Adipose tissue (tissue), 3 donors: ENCODE results near the gene SMARCA4. TPM values are rescaled to one million over a fixed set of nuclear protein-coding genes. Genes with fewer than 3 reads are reported as not detected.
"Not testable (repeated sequence)": the region's sequence is repeated elsewhere in the genome, so short reads cannot be mapped to it uniquely, and the experiment has no call there.

ENCODE experiments used
- H3K27ac ChIP-seq: one replicate; pipeline ENCODE4 v1.5.1; 2013; ENCODE audit warnings: low read depth, low read length
- WGBS, 3 donors: extraction: QIAGEN DNeasy Blood & Tissue Kit; methylation state at CpG; one replicate each; pipeline ENCODE4 v1.1.7; 2013; 5-methylcytosine and 5-hydroxymethylcytosine counted together
- polyA plus RNA-seq, 3 donors: library from polyadenylated mRNA; stranded (reverse); fragments of 200-250 nt; gene quantifications; one replicate each; pipeline ENCODE4 v1.2.3, GENCODE V29; 2013
- donor health status: healthy with polysubstance abuse.
- donor health status: Bipolar disorder and iron deficiency.
- donor health status: healthy.

SMARCA4 gene
- polyA plus RNA-seq, 3 donors: 22.5 to 42.5 (median 37.7) TPM

DNA sequence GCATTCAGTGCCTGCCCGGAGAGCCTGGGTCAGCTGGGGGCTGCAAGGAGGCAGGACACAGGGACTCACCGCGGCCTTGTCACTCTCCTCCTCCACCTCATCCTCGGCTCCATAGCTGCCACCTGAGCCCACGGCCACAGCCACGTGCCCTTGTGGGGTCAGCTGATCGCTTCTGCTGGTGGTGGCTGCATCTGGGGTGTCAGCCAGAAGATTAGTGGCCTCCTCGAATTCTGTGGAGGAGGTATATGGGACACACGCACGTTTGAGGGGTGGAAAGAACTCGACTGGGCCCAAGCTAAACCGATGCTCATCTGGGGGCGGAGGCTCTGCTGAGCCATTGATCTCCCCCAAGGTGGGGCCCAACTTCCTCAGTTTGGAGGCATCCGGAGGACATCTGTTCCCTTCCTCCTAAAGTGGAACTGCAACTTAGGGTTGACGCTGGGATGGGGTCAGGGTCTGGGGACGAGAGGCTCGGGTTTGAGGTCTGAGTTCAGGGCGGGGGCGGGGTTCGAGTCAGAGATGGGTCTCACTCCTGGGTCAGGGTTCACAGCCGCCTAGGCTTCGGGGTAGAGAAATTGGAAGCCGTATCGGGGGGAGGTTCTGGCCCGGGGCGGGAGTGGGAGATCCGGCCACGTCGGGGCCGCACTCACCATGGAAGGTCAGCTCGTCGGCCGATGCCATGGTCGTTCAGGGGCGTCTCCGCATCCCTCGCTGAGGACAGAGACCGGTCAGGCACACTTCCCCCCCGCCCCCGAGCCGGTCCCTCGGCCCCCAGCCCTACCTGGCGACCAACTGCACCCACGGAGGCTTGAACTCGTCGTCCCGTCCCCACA, 32.9 kb upstream of the SMARCA4 start:
- 4 to 8% (median 8%) methylated on average over 38 to 47 of the region's 47 CpGs for WGBS, 3 donors
- no peak overlapping the region for H3K27ac ChIP-seq

DNA sequence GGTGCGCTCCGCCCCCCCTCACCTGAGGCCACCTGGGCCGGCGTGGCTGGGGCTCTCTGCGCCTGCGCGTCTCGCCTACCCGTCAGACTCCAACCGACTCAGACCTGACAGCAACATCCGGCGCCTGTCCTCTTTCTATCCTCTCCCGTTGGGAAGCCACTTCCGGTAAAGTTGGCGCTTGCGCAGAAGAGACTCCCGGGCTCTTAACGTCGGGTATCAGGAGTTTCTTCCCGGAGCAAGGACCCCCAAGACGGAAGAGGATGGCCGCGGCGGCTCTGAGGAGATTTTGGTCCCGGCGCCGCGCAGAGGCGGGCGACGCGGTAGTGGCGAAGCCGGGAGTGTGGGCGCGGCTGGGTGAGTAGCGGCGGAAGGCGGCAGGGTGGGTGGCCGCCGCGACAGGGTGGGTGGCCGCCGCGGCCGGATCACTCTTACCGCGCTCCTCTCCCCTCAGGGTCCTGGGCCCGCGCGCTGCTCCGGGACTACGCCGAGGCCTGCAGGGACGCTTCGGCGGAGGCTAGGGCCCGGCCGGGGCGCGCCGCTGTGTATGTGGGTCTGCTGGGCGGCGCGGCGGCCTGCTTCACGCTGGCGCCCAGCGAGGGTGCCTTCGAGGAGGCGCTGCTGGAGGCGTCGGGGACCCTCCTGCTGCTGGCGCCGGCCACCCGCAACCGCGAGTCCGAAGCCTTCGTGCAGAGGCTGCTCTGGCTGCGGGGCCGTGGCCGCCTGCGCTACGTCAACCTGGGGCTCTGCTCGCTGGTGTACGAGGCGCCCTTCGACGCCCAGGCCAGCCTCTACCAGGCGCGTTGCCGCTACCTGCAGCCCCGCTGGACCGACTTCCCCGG, 32.0 kb upstream of the SMARCA4 start, which contains the start of the genes TIMM29 and YIPF2:
Gene TIMM29 (plus strand): TSS at position 249 of the 839 bp plus-strand sequence. CDS start 12 bp downstream, at position 261.
Gene YIPF2 (minus strand): TSS at position 77 of the 839 bp plus-strand sequence. CDS start 229 bp downstream, outside the sequence.
- 0 to 1% (median 1%) methylated on average over 52 to 96 of the region's 96 CpGs for WGBS, 3 donors

DNA sequence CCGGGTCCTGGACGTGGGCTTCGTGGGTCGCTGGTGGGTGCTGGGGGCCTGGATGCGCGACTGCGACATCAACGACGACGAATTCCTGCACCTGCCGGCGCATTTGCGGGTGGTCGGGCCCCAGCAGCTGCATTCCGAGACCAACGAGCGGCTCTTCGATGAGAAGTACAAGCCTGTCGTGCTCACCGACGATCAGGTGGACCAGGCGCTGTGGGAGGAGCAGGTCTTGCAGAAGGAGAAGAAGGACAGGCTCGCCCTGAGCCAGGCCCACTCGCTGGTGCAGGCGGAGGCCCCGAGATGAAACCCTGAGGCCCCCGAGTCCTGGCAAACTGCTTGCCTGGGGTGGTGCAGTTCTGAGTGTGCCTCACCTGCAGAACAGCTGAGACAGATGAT, 31.4 kb upstream of the SMARCA4 start:
- WGBS, 3 donors: 1 to 10% (median 10%) methylated on average over 26 to 27 of the region's 27 CpGs

More for the DNA sequence above, 32.0 kb upstream of the SMARCA4 start, which contains the start of the genes TIMM29 and YIPF2:
- no peak within 1 kb of the TSS for H3K27ac ChIP-seq

DNA sequence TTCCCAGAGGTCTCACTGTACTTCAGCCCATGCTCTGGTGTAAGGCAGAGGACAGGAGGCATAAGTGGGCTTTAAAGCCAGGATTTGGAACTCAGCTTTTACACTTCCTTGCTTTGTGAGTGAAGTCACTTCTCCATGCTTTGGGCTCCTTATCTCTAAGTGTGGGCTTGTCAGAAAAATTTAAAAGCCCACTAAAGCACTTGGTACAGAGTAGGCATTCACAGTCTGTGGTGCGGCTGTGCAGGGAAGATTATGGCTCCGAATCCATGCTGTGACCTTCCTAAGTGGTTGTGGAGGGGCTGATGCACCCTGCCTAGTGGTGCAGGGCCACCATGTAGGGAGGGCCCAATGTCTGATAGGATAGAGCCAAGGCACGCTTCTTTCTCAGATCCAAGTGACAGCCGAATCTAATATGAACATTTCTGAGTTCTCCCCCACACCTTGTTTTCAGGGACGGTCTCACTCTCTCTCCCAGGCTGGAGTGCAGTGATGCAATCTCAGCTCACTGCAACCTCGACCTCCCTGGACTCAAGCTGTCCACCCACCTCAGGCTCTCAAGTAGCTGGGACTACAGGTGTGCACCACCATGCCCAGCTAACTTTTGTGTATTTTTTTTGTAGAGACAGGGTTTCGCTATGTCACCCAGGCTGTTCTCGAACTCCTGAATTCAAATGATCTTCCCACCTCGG, 25.3 kb upstream of the SMARCA4 start:
- WGBS, 3 donors: 87 to 90% (median 89%) methylated on average over 9 of the region's 9 CpGs
- H3K27ac ChIP-seq: no peak overlapping the region

More for the DNA sequence above, 31.4 kb upstream of the SMARCA4 start:
- H3K27ac ChIP-seq: no peak overlapping the region

DNA sequence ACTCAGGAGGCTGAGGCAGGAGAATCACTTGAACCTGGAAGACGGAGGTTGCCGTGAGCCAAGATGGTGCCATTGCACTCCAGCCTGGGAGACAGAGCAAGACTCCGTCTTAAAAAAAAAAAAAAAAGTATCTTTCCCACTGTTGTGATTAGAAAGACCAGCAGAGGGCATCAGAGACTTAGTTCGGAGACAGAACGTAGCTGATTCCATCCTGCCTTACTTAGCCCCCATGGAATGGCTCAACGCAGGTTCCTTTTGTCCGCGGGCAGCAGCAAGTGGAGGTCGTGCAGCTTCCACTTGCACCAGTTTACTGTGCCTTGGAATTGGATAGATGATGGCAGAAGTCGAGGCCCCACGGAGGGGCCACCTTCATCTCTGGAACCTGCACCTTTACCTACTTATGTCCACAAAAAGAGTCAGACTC, 24.2 kb upstream of the SMARCA4 start:
- no peak overlapping the region for H3K27ac ChIP-seq
- WGBS, 3 donors: 2 to 5% (median 4%) methylated on average over 10 to 11 of the region's 11 CpGs

DNA sequence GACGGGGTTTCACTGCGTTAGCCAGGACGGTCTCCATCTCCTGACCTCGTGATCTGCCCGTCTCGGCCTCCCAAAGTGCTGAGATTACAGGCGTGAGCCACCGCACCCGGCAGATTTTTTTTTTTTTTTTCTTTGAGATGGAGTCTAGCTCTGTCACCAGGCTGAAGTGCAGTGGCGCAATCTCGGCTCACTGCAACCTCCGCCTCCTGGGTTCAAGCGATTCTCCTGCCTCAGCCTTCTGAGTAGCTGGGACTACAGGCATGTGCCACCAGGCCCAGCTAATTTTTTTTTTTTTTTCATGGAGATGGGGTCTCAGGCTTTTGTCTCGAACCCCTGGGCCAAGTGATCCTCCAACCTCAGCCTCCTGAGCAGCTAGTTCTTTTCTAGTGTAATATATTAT, 19.2 kb upstream of the SMARCA4 start:
- not testable (repeated sequence) for H3K27ac ChIP-seq
- WGBS, 3 donors: 71 to 77% (median 76%) methylated on average over 12 to 14 of the region's 14 CpGs

DNA sequence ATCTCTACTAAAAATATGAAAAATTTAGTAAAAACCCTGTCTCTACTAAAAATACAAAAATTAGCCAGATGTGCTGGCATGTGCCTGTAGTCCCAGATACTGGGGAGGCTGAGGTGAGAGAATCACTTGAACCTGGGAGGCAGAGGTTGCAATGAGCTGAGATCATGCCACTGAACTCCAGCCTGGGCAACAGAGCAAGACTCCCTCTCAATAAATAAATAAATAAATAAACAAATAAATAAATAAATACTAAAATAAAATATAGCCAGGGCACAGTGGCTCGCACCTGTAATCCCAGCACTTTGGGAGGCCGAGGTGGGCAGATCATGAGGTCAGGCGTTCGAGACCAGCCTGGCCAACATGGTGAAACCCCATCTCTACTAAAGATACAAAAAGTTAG, 17.4 kb upstream of the SMARCA4 start:
- WGBS, 3 donors: 83 to 94% (median 84%) methylated on average over 4 of the region's 4 CpGs
- H3K27ac ChIP-seq: not testable (repeated sequence)

DNA sequence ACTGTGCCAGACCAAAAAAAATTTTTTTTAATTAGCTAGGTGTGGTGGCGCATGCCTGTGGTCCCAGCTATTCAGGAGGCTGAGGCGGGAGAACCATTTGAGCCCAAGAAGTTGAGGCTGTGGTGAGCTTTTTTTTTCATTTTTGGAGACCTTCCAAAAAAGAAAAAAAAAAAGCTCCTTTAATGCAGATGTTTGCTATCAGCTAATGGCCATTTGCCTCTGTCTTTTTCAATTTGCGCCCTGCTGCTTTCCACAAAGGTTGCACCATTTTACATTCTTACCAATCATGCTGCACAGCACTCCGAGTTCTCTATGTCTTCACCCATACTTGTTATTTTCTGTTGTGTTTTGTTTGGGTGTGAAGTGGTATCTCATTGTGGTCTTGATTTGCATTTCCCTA, 15.6 kb upstream of the SMARCA4 start:
- 92 to 97% (median 93%) methylated on average over 4 of the region's 4 CpGs for WGBS, 3 donors

DNA sequence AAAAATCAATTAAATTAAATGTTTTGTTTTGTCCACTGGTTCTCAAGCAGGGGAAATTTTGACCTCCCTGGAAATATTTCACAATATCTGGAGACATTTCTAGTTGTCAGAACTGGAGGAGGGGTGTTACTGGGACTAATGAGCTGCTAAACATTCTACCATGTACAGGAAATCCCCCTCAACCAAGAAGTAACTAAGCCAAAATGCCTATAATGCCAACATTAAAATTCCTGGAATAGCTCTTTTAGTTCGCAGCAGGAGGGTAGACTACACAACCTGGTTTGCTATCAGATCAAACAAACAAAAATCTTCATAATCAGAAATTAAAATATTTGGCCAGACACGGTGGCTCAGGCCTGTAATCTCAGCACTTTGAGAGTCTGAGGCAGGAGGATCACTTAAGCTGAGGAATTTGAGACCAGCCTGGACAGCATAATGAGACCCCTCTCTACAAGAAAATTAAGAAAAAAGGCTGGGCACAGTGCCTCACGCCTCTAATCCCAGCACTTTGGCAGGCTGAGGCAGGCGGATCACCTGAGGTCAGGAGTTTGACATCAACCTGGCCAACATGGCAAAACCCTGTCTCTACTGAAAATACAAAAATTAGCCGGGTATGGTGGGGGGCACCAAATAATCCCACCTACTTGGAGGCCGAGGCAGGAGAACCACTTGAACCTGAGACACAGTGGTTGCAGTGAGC, 13.7 kb upstream of the SMARCA4 start:
- H3K27ac ChIP-seq: no peak overlapping the region
- WGBS, 3 donors: 54 to 82% (median 78%) methylated on average over 6 of the region's 6 CpGs

More for the DNA sequence above, 15.6 kb upstream of the SMARCA4 start:
- no peak overlapping the region for H3K27ac ChIP-seq

DNA sequence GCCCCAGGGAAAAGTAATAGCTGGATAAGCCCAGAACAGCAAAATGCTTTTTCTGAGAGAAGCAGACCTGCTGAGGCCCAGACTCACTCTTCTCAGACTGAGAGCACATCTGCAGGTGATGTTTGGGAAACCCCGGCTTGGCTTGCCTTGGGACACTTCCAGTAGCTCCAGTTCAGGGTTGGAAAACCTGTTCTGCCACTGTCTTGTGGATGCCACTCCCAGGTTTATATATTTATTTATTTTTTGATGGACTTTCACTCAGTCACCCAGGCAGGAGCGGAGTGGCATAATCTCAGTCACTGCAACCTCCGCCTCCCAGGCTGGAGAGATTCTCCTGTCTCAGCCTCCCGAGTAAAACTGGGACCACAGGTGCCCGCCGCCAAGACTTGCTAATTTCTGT, 8.0 kb upstream of the SMARCA4 start:
- no peak overlapping the region for H3K27ac ChIP-seq

DNA sequence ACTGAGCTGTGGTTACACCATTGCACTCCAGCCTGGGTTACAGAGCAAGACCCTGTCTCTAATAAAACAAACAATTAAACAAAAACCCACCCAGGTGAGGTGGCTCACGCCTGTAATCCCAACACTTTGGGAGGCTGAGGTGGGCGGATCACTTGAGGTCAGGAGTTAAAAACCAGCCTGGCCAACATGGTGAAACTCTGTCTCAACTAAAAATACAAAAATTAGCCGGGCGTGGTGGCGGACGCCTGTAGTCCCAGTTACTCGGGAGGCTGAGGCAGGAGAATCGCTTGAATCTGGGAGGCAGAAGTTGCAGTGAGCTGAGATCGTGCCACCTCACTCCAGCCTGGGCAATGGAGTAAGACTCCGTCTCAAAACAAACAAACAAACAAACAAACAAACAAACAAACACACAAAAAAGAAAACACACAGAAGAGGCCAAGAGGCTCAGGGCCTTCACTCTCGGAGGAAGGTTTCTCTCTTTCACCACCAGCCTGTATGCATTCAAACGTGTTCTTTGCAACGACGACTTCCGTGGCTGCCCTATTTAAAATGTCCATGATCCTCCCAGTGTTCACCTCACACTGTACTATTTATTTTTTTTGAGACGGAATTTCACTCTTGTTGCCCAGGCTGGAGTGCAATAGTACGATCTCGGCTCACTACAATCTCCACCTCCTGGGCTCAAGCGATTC, 1.4 kb upstream of the SMARCA4 start:
- H3K27ac ChIP-seq: not testable (repeated sequence)
- WGBS, 3 donors: 95 to 96% (median 96%) methylated on average over 19 of the region's 19 CpGs

More for the DNA sequence above, 8.0 kb upstream of the SMARCA4 start:
- WGBS, 3 donors: 76 to 93% (median 91%) methylated on average over 6 of the region's 6 CpGs

DNA sequence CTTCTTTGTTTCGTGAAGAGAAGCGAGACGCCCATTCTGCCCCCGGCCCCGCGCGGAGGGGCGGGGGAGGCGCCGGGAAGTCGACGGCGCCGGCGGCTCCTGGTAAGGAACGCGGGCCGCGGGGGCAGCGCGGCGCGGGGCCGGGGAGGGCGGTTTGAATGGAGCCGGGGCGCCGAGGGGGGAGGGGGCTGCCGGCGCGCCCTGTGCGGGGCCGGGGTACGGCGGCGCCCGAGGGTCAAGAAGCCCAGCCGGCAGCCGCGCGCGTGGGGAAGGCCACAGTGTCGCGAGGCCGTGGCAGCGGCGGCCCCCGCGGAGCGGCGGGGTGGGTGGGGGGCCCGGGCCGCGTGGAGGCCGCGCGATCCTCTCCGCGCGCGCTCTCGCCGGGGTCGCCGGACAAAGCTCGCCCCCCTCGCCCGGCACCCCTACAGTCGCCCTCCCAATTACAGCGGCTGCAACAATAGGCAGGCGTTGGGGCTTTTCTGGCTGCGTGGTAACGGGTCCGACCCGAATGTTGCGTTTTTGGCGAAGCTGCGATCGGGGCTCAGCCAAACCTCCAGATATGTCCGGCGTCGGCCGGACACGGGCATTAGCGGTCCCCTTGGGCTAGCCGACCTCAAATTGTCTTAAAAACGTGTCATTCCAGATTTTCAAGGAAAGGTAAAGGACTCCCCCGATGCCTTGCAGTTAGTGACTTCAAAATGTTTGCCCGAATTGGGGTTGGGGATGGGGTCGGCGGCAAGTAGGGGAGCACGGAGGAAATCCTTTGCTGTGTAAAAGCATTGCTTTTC, 437 bp downstream of the SMARCA4 start:
- WGBS, 3 donors: 0 to 2% (median 1%) methylated on average over 76 to 92 of the region's 92 CpGs
- peak overlapping the region; percentile 19 for H3K27ac ChIP-seq

DNA sequence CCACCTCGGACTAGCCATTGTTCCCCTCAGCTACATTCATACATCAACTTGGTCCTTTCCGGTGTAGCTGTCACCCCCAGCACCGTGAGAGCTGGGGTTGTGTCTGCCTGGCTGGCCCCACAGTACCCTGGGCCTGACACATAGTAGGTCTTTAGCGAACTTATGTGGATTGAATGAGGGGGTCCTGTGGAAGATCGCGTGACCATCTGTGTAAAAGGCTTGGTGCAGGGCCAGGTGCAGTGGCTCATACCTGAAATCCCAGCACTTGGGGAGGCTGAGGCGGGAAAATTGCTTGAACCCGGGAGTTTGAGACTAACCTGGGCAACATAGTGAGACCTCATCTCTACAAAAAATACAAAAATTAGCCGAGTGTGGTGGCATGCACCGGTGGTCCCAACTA, 2.0 kb downstream of the SMARCA4 start:
- 85 to 89% (median 89%) methylated on average over 10 of the region's 10 CpGs for WGBS, 3 donors
- H3K27ac ChIP-seq: no peak overlapping the region

DNA sequence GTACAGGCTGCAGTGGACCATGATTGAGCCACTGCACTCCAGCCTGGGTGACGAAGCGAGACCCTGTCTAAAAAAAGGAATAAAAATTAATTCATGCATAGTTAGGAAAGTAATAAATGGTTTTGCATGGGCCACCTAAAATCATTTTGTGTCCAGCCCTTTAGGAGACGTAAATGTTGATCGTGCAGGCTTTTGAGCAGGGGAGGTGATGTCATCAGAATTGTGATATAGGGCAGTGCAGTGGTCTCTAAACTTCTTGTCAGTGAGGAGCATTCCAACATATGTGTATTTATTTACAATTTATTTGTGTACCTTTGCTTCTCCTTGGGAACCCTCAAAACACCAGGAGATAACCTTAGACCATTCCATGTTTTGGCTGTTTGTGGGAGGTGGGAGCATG, 3.0 kb downstream of the SMARCA4 start:
- no peak overlapping the region for H3K27ac ChIP-seq
- WGBS, 3 donors: 80 to 83% (median 83%) methylated on average over 4 of the region's 4 CpGs

DNA sequence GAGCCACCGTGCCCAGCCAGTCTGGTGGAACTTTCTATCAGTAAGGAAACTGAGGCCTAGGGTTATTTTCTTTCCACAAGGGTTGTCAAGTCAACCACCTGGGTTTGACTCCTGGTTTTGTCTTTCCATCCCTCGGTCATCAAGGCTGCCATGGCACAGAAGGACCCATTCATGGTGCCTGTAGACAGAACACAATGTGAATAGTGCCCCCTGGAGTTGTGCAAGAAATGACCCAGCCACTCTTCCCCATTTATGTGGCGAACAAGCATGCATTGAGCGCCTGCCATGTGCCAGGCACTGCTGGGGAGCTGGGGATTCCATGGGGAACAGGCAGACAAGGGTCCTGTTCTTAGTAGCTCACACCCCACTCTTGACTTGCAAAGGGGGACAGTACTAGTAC, 4.1 kb downstream of the SMARCA4 start:
- 92 to 100% (median 95%) methylated on average over 4 of the region's 4 CpGs for WGBS, 3 donors
- H3K27ac ChIP-seq: no peak overlapping the region

DNA sequence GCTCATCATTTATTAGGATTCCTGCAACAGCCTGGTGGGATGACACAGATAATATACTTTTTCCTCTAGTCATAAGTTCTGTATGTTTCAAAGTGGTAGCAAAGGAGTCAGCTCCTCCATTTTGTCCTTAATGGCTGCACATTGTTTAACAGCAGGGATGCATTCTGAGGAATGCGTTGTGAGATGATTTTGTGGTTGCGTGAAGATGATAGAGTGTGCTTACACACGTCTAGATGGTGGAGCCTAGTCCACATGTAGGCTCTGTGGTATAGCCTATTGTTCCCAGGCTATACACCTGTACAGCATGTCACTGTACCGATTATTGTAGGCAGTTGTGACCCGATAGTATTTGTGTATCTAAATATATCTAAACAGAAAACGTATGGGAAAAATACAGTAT, 4.6 kb downstream of the SMARCA4 start:
- no peak overlapping the region for H3K27ac ChIP-seq
- 80 to 89% (median 83%) methylated on average over 6 of the region's 6 CpGs for WGBS, 3 donors

DNA sequence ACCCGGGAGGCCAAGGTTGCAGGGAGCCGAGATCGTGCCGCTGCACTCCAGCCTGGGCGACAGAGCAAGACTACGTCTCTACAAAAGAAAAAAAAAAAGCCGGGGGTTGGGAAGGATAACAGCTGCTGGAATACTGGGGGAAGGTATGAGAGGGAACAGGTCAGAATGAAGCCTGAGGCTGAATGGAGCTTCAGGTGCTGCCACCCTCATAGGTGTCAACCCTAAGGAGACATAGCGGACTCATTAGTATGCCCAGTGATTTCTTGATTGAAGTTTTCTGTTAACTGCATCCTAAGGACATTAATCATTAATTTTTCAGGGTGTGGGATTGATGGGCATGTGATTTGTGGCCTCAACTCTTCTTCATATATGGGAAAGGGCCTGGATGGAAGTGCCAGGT, 6.0 kb downstream of the SMARCA4 start:
- no peak overlapping the region for H3K27ac ChIP-seq
- WGBS, 3 donors: 38 to 91% (median 90%) methylated on average over 8 of the region's 8 CpGs
